HEK293 (cell line): ENCODE results near the gene HBA1.

Experiments
- CTCF ChIP-seq: fragments of 450-650 bp; formaldehyde crosslinking; IDR thresholded peaks from 2 replicates; pipeline ENCODE4 v1.5.1; 2016; ENCODE audit warnings: missing biosample characterization, missing genetic modification characterization
- MZF1 ChIP-seq: fragments of 450-650 bp; formaldehyde crosslinking; IDR thresholded peaks from 2 replicates; pipeline ENCODE4 v1.5.1; 2017; ENCODE audit warnings: missing biosample characterization, missing genetic modification characterization, borderline replicate concordance
- REST ChIP-seq: fragments of 450-650 bp; formaldehyde crosslinking; IDR thresholded peaks from 2 replicates; pipeline ENCODE4 v1.5.1; 2016; ENCODE audit warnings: missing biosample characterization, missing genetic modification characterization
- YY1 ChIP-seq: fragments of 450-650 bp; formaldehyde crosslinking; IDR thresholded peaks from 2 replicates; pipeline ENCODE4 v1.5.1; 2018; ENCODE audit warnings: missing biosample characterization, missing genetic modification characterization
- ZBTB7A ChIP-seq: fragments of 450-650 bp; formaldehyde crosslinking; IDR thresholded peaks from 2 replicates; pipeline ENCODE4 v1.5.1; 2016; ENCODE audit warnings: low read depth, missing biosample characterization, missing genetic modification characterization
- ZNF223 ChIP-seq: fragments of 450-650 bp; formaldehyde crosslinking; IDR thresholded peaks from 2 replicates; pipeline ENCODE4 v1.5.1; 2016; ENCODE audit warnings: missing biosample characterization, missing genetic modification characterization
- ZNF23 ChIP-seq: fragments of 450-650 bp; formaldehyde crosslinking; IDR thresholded peaks from 2 replicates; pipeline ENCODE4 v1.5.1; 2016; ENCODE audit warnings: missing biosample characterization, missing genetic modification characterization, borderline replicate concordance
- ZNF48 ChIP-seq: fragments of 450-650 bp; formaldehyde crosslinking; IDR thresholded peaks from 2 replicates; pipeline ENCODE4 v1.5.1; 2016; ENCODE audit warnings: missing biosample characterization, missing genetic modification characterization
- ZNF639 ChIP-seq: fragments of 450-650 bp; formaldehyde crosslinking; IDR thresholded peaks from 2 replicates; pipeline ENCODE4 v1.5.1; 2016; ENCODE audit warnings: missing biosample characterization, missing genetic modification characterization
- ZNF658 ChIP-seq: fragments of 450-650 bp; formaldehyde crosslinking; IDR thresholded peaks from 2 replicates; pipeline ENCODE4; 2016; ENCODE audit warnings: missing biosample characterization, missing genetic modification characterization
- ZNF670 ChIP-seq: fragments of 450-650 bp; formaldehyde crosslinking; IDR thresholded peaks from 2 replicates; pipeline ENCODE4 v1.5.1; 2016; ENCODE audit warnings: missing biosample characterization, missing genetic modification characterization, low read depth
- ZNF707 ChIP-seq: fragments of 450-650 bp; formaldehyde crosslinking; IDR thresholded peaks from 2 replicates; pipeline ENCODE4 v1.5.1; 2016; ENCODE audit warnings: missing biosample characterization, missing genetic modification characterization

- TF ChIP-seq CTCF (tag by site-specific recombination) = no peak
- TF ChIP-seq ZNF48 (tag by site-specific recombination) = no peak
- no peak for TF ChIP-seq ZNF707 (tag by site-specific recombination)
- no peak for TF ChIP-seq ZNF23 (tag by site-specific recombination)
- no peak for TF ChIP-seq REST (tag by site-specific recombination)
- TF ChIP-seq ZNF639 (tag by site-specific recombination) = no peak
- no peak for TF ChIP-seq ZBTB7A (tag by site-specific recombination)
- no peak for TF ChIP-seq ZNF223 (tag by site-specific recombination)
- no peak for TF ChIP-seq MZF1 (tag by site-specific recombination)
- no peak for TF ChIP-seq ZNF658 (tag by site-specific recombination)
- no peak for TF ChIP-seq YY1 (tag by site-specific recombination)
- TF ChIP-seq ZNF670 = no peak
Observed at GRCh38 chr16:143047-143446, 33.4 kb upstream of the HBA1 start.
